Panc1 (cell line): Measurements from ENCODE around the gene RBMS3.

Experiments
- POLR2AphosphoS5 ChIP-seq: IDR thresholded peaks from 2 replicates; pipeline ENCODE4 v1.6.1; 2012; ENCODE audit warnings: mild to moderate bottlenecking, low read depth, low read length, moderate library complexity
- SIN3A ChIP-seq: IDR thresholded peaks from 2 replicates; pipeline ENCODE4 v1.6.1; 2012; ENCODE audit warnings: low read depth, mild to moderate bottlenecking, low read length, moderate library complexity, borderline replicate concordance; ENCODE audit not compliant: insufficient read depth
- TF ChIP-seq, protein P1 (sequence below): fragments of 450-650 bp; IDR thresholded peaks from 2 replicates; pipeline ENCODE4 v1.5.1; 2017; ENCODE audit warnings: mild to moderate bottlenecking
- TF ChIP-seq, protein P2 (sequence below), 2 experiments: IDR thresholded peaks; 2 replicates each; pipeline ENCODE4 v1.6.1; 2011 to 2012; ENCODE audit warnings: low read depth in 2 of 2, control low read depth in 1 of 2, low read length in 1 of 2, mild to moderate bottlenecking in 1 of 2, moderate library complexity in 1 of 2; ENCODE audit not compliant: insufficient read depth in 1 of 2

DNA sequence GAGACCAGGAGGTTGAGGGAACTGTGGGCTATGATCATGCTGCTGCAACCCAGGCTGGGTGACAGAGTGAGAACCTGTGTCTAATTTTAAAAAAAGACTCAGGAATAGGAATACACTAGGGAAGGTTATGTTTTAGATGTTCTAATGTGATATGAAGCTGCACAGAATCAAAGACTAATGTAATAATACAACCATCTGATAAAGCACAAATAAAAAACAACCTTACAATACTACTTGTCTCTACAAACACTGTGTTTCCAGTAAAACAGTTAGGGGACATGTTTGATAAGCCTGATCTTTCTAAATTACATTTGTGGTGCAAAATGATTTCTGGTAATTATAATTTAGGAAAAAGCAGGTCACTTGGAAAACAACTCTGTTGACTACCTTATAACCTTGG lies 56.7 kb downstream of the RBMS3 start:
- TF ChIP-seq, protein P1, sequence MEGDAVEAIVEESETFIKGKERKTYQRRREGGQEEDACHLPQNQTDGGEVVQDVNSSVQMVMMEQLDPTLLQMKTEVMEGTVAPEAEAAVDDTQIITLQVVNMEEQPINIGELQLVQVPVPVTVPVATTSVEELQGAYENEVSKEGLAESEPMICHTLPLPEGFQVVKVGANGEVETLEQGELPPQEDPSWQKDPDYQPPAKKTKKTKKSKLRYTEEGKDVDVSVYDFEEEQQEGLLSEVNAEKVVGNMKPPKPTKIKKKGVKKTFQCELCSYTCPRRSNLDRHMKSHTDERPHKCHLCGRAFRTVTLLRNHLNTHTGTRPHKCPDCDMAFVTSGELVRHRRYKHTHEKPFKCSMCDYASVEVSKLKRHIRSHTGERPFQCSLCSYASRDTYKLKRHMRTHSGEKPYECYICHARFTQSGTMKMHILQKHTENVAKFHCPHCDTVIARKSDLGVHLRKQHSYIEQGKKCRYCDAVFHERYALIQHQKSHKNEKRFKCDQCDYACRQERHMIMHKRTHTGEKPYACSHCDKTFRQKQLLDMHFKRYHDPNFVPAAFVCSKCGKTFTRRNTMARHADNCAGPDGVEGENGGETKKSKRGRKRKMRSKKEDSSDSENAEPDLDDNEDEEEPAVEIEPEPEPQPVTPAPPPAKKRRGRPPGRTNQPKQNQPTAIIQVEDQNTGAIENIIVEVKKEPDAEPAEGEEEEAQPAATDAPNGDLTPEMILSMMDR = no peak
- TF ChIP-seq, protein P2, sequence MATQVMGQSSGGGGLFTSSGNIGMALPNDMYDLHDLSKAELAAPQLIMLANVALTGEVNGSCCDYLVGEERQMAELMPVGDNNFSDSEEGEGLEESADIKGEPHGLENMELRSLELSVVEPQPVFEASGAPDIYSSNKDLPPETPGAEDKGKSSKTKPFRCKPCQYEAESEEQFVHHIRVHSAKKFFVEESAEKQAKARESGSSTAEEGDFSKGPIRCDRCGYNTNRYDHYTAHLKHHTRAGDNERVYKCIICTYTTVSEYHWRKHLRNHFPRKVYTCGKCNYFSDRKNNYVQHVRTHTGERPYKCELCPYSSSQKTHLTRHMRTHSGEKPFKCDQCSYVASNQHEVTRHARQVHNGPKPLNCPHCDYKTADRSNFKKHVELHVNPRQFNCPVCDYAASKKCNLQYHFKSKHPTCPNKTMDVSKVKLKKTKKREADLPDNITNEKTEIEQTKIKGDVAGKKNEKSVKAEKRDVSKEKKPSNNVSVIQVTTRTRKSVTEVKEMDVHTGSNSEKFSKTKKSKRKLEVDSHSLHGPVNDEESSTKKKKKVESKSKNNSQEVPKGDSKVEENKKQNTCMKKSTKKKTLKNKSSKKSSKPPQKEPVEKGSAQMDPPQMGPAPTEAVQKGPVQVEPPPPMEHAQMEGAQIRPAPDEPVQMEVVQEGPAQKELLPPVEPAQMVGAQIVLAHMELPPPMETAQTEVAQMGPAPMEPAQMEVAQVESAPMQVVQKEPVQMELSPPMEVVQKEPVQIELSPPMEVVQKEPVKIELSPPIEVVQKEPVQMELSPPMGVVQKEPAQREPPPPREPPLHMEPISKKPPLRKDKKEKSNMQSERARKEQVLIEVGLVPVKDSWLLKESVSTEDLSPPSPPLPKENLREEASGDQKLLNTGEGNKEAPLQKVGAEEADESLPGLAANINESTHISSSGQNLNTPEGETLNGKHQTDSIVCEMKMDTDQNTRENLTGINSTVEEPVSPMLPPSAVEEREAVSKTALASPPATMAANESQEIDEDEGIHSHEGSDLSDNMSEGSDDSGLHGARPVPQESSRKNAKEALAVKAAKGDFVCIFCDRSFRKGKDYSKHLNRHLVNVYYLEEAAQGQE (IDR thresholded peaks at IDR 0.05; ENCODE audit: insufficient read depth in 1 of 2, low read depth in 2 of 2, low read length in 1 of 2) = no peak
- no peak for TF ChIP-seq SIN3A
- no peak for TF ChIP-seq POLR2AphosphoS5
